Stimulated activated CD4-positive, alpha-beta T cell treated with anti-CD3 and anti-CD28 coated beads, Interleukin-4, amount 100 ng/mL, for 4 hours (primary cell): Measurements from ENCODE around the gene ADAMTS19.
"Not testable (repeated sequence)": the region's sequence is repeated elsewhere in the genome, so short reads cannot be mapped to it uniquely, and the experiment has no call there.

Source experiments
- DNase-seq, 2 experiments: peaks; one replicate each; pipeline ENCODE4 v3.0.0-alpha.2; 2020

The ADAMTS19 gene

GRCh38 chr5:129608350-129608749 is 148.3 kb downstream of the ADAMTS19 start:
- no peak for DNase-seq

DNA sequence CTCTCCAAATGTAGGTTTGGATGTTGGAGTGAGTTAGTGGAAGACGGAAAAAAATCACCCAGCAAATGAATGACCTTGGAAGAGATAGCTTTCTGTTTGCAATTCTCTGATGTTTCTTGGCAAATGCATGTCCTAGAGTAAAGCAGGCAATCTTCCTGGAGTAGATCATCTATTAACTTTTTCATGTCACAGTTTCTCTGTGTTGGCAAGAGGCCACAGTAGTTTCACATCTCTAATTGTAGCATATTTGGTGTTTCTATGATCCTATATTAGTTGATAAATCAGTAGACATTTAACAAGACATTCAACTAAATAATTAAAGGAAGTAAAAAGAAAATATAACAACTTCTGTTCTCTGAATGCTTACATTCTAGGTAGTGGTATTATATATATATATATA is 149.6 kb downstream of the ADAMTS19 start:
- DNase-seq: no peak

- no peak for DNase-seq
Observed at GRCh38 chr5:129616517-129616916, 156.4 kb downstream of the ADAMTS19 start.

- DNase-seq: no peak
Observed at GRCh38 chr5:129617206-129617605, 157.1 kb downstream of the ADAMTS19 start.

GRCh38 chr5:129619782-129620181 is 159.7 kb downstream of the ADAMTS19 start:
- no peak for DNase-seq

DNA sequence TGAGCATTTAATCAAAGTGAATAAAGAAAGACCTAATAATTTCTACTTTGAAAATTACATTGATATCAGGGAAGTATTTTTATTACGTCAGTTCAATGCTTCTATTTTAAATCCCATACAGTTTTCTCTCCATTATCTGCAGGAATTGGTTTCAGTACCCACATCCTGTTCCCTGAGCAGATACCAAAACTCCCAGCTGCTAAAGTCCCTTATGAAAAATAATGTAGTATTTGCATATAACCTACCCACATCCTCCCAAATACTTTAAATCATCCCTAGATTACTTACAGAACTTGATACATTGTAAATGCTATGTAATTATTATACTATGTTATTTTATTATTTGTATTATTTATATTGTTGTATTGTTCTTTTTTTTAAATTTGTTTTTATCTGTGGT is 162.4 kb downstream of the ADAMTS19 start:
- DNase-seq: no peak

DNA sequence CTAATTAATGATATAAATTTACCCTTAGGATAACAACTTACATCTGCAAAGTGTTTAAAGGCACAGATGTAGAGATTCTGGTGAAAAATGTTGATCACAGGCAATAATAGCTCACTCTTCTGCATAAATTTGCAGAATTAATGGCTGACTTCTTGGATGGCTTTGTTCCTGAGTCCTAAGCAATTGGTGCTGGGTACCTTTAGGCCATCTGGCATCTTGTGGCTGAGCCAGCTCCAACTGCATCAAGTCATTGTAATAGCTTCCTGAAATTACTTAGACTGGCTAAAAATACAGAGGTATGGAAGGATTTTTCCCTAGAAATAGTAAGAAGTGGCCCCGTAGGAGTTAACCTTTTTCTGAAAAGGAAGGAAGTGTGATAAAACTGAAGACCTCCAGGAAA is 169.5 kb downstream of the ADAMTS19 start:
- DNase-seq: no peak

- no peak for DNase-seq
Observed at GRCh38 chr5:129630101-129630500, 170.0 kb downstream of the ADAMTS19 start.

DNA sequence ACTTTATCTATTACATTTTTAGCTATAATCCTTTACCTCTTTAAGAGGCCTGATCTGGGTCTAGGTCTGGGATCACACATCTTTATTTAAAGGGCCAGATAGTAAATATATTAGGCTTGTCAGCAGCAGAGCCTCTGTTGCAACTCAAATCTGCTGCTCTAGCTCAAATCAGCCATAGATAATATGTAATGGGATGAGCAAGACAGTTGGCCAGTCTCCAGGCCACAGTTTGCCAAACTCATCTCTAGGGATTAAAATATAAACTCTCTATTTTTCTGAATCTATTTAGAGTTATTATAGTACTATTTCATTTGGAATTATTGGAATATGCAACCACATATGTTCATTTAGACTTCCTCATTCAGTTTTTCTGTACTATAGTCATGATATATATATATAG is 171.9 kb downstream of the ADAMTS19 start:
- DNase-seq: no peak

- not testable (repeated sequence) for DNase-seq
Observed at GRCh38 chr5:129637501-129637900, 177.4 kb downstream of the ADAMTS19 start.

- no peak for DNase-seq
Observed at GRCh38 chr5:129639331-129639730, 179.2 kb downstream of the ADAMTS19 start.

GRCh38 chr5:129652349-129653056 is 192.4 kb downstream of the ADAMTS19 start:
- DNase-seq: no peak

- DNase-seq: no peak
Observed at GRCh38 chr5:129653057-129653375, 192.9 kb downstream of the ADAMTS19 start.

DNA sequence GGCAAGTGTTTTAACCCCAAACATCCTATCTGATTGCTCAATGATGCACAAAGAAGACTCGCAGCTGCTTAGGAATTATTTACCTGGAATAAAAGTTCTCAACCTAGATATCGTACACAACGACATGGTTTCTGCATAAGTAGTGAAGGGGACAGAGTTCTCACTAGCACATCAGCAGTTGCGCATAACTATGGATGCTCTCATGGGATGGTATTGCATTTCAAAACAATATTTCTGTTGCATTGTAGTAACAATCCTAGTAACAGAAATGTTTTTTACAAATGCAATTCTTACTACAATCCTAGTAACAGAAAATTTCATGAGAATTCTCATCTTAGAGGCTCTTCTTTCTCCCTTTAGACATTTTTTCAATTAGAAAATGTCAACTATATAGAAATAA is 193.3 kb downstream of the ADAMTS19 start:
- no peak for DNase-seq

GRCh38 chr5:129656952-129657351 is 196.9 kb downstream of the ADAMTS19 start:
- DNase-seq: no peak

DNA sequence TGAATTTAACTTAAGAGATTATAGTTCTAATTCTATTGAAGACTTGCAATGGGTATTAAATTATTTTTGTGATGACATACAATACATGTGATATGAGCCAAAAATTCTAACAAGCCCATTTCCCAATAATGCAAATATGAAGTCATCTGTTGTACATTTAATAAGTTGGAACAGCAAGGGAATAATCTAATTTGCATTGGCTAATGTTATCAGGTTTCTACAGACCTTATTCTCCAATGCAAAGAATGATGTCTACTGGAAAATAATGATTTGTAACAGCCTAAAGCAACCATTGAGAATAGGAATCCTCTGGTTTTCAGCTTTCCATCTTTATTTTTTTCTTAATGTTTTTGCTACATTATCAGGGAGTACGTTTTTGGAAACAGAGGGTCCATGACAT is 198.7 kb downstream of the ADAMTS19 start:
- no peak for DNase-seq

- DNase-seq: no peak
Observed at GRCh38 chr5:129661366-129662035, 201.4 kb downstream of the ADAMTS19 start.

DNA sequence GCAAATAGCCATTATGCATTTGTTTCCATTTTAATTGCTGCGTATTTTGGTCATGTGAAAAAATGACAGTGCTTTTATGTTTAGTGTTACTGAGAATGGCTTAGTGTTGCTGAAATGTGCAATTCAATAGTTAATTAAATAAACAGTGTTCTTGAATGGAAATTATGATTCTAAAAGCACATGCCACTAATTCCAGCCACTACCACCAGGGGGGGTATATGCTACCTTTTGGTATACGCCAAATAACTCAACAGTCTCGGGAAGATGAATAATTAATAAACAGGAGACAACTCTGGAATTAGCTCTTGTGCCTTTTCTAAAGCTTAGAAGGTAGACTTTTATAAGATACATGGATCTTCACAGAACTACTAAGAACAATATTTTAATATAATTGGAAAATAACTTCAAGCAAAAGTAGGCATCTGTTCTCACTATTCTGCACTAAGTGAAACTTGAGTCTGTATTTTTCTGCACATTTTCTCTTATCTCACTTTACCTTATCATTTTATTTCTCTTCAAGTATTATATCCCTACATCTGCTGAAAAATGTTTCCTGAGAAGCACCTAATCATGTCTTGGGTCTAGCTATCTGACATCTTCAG is 204.3 kb downstream of the ADAMTS19 start:
- DNase-seq: peak; percentile 2 to 25

GRCh38 chr5:129670957-129671500 is 210.9 kb downstream of the ADAMTS19 start:
- no peak for DNase-seq

DNA sequence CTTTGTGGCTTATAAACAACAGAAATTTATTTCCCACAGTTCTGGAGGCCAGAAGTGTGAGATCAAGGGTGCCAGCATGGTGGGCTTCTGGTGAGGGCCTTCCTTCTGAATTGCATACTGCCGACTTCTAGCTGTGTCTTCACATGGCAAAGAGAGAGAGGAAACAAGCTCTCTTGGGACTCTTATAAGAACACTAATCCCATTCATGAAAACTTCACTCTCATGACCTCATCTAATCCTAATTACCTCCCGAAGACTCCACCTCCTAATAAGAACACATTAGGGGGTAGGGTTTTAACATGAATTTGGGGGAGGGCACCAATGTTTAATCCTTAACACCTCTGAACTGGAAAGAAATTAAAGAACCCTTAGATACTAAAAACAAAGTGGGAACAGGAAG is 211.9 kb downstream of the ADAMTS19 start:
- no peak for DNase-seq

DNA sequence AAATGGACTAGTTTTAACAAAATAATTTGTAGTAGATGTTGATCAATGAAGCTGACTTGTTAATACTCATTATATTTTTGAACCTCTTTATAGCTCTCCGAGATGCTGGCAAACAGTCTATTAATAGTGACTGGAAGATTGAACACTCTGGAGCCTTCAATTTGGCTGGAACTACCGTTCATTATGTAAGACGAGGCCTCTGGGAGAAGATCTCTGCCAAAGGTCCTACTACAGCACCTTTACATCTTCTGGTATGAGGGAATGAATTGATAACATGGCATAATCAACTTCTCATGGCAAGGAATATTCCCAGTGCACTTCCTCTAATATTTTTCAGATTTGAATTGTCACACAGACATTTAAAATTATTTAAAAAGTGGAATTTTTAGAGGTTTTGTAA is 219.6 kb downstream of the ADAMTS19 start:
- no peak for DNase-seq

- no peak for DNase-seq
Observed at GRCh38 chr5:129687941-129688340, 227.8 kb downstream of the ADAMTS19 start.

DNA sequence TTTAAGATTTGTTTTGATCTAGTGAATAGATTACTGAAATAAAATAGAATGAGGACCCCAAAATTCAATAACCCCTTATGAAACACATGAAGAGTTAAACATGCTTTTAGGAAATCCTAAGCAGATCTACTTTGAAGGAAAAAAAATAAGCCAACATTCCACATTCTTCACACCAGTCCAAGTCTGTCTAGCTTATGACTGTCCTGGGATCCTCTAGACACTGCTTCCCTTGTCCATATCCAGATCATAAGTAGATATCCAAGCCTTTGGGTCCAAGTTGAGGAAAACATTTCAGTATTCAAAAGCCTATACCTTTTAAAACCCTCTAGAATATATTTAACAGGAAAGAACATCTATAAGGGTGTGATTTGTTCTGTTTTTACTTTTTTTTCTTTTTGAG is 228.9 kb downstream of the ADAMTS19 start:
- no peak for DNase-seq

DNA sequence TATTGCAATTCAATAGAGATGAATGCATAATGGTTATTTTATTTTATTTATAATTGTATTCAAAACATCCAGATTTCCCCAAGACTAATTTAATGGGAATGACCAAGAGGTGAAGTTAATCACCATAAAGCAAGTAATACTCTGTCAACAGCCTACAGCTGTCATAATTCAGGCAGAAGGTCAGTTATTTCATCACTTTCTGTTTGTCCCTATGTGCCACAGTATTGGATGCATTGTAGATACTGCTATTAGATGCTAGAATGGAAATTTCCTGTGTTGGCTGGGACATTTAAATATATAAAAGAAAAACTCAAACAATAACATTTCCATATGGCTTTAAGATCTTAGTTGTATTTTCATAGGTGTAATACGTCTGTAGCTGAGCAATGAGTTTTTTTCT is 231.1 kb downstream of the ADAMTS19 start:
- DNase-seq: no peak
